Measurements from ENCODE around the gene DDX59.

The DDX59 gene

DNA sequence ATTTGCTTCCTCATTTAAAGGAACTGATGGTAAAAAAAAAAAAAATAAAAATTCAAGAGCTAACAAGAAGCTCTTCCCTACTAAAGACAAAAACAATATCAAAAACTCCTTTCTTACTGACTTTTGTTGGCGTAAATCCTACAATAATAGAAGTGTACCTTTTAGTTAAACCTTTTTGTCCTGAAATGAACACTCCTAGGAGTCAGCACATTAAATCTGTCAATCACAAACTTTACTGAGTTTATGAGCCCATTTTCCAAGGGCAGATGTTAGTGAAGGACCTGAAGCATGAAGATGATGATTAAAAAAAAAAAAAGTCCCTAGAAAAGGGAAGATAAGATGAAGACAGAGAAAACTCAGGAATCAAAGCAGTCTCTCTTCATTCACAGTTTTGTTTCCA is 22.6 kb upstream of the DDX59 start:
- WGBS: 95% methylated on average over 1 of the region's 1 CpG
- Histone ChIP-seq H3K9me3 (ENCODE audit: insufficient read depth, low read depth, low read length) (no peaks in the 10 kb centered on the region), H3K9ac (ENCODE audit: low read depth, low read length) (no peak overlapping the region), H3K27ac (ENCODE audit: low read depth, low read length) (no peak overlapping the region), H3K4me1 (ENCODE audit: insufficient read depth, low read length) (no peaks in the 10 kb centered on the region), H3K4me3 (ENCODE audit: low read length) (no peak overlapping the region), H3K36me3 (ENCODE audit: insufficient read depth, low read length) (no peaks in the 10 kb centered on the region), H3K27me3 (ENCODE audit: insufficient read depth, low read length) (no peaks in the 10 kb centered on the region)

DNA sequence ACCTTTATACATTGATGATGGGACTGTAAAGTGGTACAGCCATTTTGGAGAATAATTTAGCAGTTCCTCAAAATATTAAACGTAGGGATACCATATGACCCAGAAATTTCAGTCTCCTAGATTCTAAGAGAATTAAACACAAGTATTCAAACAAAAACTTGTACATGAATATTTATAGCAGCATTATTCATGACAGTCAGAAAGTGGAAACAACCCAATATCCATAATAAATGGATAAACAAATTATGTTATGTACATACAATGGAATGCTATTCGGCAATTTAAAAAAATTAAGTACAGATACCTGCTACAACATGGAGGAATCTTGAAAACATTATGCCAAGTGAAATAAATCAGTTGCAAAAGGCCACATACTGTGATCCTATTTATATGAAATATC is 16.9 kb upstream of the DDX59 start:
- Histone ChIP-seq H3K9me3 (ENCODE audit: insufficient read depth, low read depth, low read length) (no peaks in the 10 kb centered on the region), H3K9ac (ENCODE audit: low read depth, low read length) (no peak overlapping the region)
- WGBS: no CpG with 5 or more reads among the region's 2 CpGs

DNA sequence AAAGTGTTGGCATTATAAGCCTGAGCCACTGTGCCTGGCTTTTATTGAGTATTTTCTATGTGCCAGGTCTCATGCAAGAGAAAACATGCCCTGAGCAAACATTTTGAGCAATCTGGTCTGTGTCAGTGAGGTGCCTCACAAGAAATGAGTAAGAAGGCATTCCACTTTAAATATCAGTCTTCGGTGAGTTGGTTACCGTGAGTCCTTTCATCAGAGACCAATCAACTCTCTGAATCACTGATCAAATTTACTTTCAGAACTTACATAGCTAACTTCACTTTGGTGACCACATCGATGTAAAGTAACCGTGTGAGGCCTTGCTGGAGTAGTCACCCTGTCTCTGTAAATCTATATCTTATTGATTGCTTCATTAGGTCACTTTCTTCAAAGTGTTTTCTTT is 14.3 kb upstream of the DDX59 start:
- no peaks in the 10 kb centered on the region for H3K36me3 ChIP-seq (ENCODE audit: insufficient read depth, low read length)
- H3K27ac ChIP-seq (ENCODE audit: low read depth, low read length): no peak overlapping the region
- 71% methylated on average over 4 of the region's 4 CpGs for WGBS
- no peak overlapping the region for H3K4me3 ChIP-seq (ENCODE audit: low read length)
- no peak overlapping the region for H3K9ac ChIP-seq (ENCODE audit: low read depth, low read length)
- H3K4me1 ChIP-seq (ENCODE audit: insufficient read depth, low read length): peaks cover 12% of the 10 kb centered on the region
- H3K9me3 ChIP-seq (ENCODE audit: insufficient read depth, low read depth, low read length): no peaks in the 10 kb centered on the region
- H3K27me3 ChIP-seq (ENCODE audit: insufficient read depth, low read length): no peaks in the 10 kb centered on the region

More for the DNA sequence above, 16.9 kb upstream of the DDX59 start:
- peaks cover 7% of the 10 kb centered on the region for H3K4me1 ChIP-seq (ENCODE audit: insufficient read depth, low read length)
- no peaks in the 10 kb centered on the region for H3K36me3 ChIP-seq (ENCODE audit: insufficient read depth, low read length)
- H3K4me3 ChIP-seq (ENCODE audit: low read length): no peak overlapping the region
- no peaks in the 10 kb centered on the region for H3K27me3 ChIP-seq (ENCODE audit: insufficient read depth, low read length)
- no peak overlapping the region for H3K27ac ChIP-seq (ENCODE audit: low read depth, low read length)

DNA sequence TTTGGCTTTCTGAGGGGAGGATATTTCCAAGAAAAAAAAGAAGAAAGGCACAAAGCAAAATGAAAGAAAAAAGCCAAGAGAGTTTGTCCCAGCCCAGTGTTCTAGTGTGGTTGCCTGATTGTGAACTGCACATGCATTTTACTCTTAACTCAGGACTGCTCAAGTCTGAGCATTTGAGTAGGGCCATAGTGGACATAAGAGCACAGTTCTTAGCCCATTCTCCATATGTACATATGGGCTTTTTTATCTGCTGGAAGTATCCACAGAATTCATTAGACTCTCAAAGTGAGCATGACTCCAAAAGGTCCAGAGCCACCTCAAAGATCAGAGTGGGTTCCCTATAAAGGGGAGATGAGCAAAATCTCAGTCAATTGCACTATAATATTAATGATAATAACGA is 13.6 kb upstream of the DDX59 start:
- Histone ChIP-seq H3K36me3 (ENCODE audit: insufficient read depth, low read length) (no peaks in the 10 kb centered on the region), H3K27ac (ENCODE audit: low read depth, low read length) (no peak overlapping the region), H3K9me3 (ENCODE audit: insufficient read depth, low read depth, low read length) (no peaks in the 10 kb centered on the region), H3K4me3 (ENCODE audit: low read length) (no peak overlapping the region), H3K4me1 (ENCODE audit: insufficient read depth, low read length) (peaks cover 12% of the 10 kb centered on the region), H3K9ac (ENCODE audit: low read depth, low read length) (no peak overlapping the region), H3K27me3 (ENCODE audit: insufficient read depth, low read length) (no peaks in the 10 kb centered on the region)
- WGBS: no CpG with 5 or more reads among the region's 1 CpG

DNA sequence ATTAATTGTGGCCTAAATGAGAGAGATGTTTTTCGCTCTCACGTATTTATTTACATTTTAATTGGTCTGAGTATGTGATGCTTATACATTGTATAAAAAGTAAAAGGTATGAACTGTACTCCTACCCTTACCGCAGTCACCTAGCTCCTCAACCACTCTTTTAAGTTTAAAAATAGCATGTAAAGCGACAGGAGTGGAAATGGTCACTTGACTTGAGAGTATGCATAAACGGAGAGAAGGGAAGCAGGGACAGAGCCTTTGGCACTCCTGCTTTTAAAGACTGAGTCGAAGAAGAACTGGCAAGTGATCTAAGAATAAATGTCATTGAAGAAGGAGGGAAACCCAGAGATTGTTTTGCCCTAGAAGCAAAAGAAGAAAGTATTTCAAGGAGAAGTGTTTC is 11.5 kb upstream of the DDX59 start:
- no peak overlapping the region for H3K27ac ChIP-seq (ENCODE audit: low read depth, low read length)
- no peak overlapping the region for H3K4me3 ChIP-seq (ENCODE audit: low read length)
- H3K27me3 ChIP-seq (ENCODE audit: insufficient read depth, low read length): no peaks in the 10 kb centered on the region
- no peaks in the 10 kb centered on the region for H3K9me3 ChIP-seq (ENCODE audit: insufficient read depth, low read depth, low read length)
- 74% methylated on average over 6 of the region's 6 CpGs for WGBS
- H3K36me3 ChIP-seq (ENCODE audit: insufficient read depth, low read length): no peaks in the 10 kb centered on the region
- H3K4me1 ChIP-seq (ENCODE audit: insufficient read depth, low read length): peaks cover 7% of the 10 kb centered on the region
- H3K9ac ChIP-seq (ENCODE audit: low read depth, low read length): no peak overlapping the region

DNA sequence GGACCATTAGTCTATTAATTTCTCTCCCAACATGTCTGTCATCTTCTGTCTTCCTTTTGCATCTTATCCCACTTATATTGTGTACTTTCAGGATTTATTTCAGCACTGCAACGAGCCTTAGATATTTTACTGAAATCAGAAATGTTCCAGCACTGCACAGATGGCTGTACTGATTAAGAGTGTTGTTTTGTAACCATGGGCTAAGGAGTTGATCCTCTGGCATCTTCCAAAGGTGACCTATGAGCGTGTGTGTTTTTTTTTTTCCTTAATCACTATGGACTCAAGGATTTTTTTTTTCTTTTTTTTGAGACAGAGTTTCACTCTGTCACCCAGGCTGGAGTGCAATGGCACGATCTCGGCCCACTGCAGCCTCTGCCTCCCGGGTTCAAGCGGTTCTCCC is 7.1 kb upstream of the DDX59 start:
- no peak overlapping the region for H3K9ac ChIP-seq (ENCODE audit: low read depth, low read length)
- H3K9me3 ChIP-seq (ENCODE audit: insufficient read depth, low read depth, low read length): no peaks in the 10 kb centered on the region
- WGBS: 96% methylated on average over 6 of the region's 6 CpGs
- no peaks in the 10 kb centered on the region for H3K36me3 ChIP-seq (ENCODE audit: insufficient read depth, low read length)
- H3K27me3 ChIP-seq (ENCODE audit: insufficient read depth, low read length): no peaks in the 10 kb centered on the region
- no peak overlapping the region for H3K4me3 ChIP-seq (ENCODE audit: low read length)
- peaks cover 7% of the 10 kb centered on the region for H3K4me1 ChIP-seq (ENCODE audit: insufficient read depth, low read length)
- no peak overlapping the region for H3K27ac ChIP-seq (ENCODE audit: low read depth, low read length)

DNA sequence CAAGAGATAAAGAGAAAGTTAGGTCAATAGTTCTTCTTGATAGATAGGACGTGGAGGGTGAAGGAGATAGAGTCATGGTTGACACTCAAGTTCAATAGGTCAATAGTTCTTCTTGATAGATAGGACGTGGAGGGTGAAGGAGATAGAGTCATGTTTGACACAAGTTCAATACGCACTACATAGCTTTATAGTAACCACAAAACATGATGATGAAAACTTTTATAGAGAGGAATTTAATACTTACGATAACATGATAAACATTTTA is 5.8 kb upstream of the DDX59 start:
- 91% methylated on average over 2 of the region's 4 CpGs for WGBS
- H3K27ac ChIP-seq (ENCODE audit: low read depth, low read length): no peak overlapping the region
- H3K9ac ChIP-seq (ENCODE audit: low read depth, low read length): no peak overlapping the region
- no peaks in the 10 kb centered on the region for H3K27me3 ChIP-seq (ENCODE audit: insufficient read depth, low read length)
- H3K4me1 ChIP-seq (ENCODE audit: insufficient read depth, low read length): peaks cover 5% of the 10 kb centered on the region; the same call in 1 of the 2 replicates
- H3K9me3 ChIP-seq (ENCODE audit: insufficient read depth, low read depth, low read length): no peaks in the 10 kb centered on the region
- H3K36me3 ChIP-seq (ENCODE audit: insufficient read depth, low read length): no peaks in the 10 kb centered on the region
- H3K4me3 ChIP-seq (ENCODE audit: low read length): no peak overlapping the region

DNA sequence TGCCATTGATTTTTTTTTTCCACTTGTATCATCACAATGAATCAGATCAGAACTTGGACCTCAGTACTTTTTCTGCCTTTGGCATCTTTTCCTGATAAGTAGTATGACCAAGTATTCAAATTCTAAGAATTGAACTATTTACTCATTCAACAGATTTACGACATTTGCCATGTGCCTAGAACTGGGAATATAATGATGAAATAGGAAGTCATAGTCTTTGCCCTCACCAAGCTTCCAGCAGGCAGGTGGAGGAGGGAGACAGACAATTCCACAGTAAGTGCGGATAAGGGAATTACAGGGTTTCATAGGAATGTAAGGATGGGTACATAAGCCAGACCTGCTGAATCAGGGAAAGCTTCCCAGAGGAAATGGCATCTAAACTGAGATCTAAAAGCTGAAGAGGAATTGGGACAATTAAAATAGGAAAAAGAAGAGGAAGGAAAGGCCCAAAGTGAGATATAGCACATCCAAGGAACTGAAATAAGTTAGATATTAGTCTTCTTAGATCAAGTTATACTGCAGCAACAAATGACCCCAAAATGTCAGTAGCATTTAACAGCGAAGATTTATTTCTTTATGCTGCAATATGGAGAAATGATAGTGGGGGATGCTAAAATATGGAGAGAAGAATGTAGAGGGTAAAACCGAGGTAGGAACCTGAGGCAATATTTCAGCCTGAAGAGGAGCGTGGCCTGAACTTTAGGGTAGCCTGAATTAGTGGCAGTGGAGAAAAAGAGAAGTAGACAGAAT is 5.3 kb upstream of the DDX59 start:
- Histone ChIP-seq H3K27ac (ENCODE audit: low read depth, low read length) (no peak overlapping the region), H3K9me3 (ENCODE audit: insufficient read depth, low read depth, low read length) (no peaks in the 10 kb centered on the region)

DNA sequence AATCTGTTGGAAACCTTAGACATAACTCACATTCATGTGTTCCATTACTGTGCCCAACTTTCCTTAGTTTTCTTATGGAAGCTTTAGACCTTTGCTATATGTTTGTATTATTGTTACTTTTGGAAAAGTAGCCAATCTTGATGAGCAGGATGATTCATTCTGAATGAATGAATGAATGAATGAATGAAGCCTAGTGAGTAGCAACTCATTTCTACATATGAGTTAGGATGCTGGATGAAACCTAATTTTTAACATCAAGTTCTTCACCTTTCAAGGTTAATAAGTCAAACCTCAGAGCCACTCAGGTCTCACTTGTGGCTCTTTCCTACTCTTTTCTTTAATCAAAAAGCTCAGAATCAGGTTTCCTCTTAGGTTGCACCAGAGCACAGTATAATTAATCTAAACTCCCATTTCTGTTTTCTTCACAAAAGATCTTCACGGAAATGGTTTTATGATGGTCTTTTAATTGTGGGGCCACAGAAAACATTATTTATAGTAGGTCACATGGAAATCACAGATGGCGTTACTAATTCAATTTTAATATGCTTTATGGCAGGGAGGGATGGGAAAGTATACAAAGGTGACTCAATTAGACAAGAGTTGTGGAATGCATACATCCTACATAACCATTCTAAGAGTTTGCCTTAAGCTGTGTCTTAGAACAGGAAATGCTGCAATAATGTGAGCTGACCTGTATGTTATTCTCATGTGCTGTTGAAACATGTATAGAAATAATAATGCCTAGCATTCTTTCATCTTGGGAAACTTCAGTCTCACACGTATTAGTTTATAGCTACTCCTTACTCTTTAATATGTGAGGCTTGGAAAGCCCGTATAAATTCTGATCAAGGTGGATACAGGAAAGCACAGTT is 4.5 kb upstream of the DDX59 start:
- Histone ChIP-seq H3K9me3 (ENCODE audit: insufficient read depth, low read depth, low read length) (no peaks in the 10 kb centered on the region), H3K27me3 (ENCODE audit: insufficient read depth, low read length) (no peaks in the 10 kb centered on the region), H3K4me3 (ENCODE audit: low read length) (no peak overlapping the region), H3K4me1 (ENCODE audit: insufficient read depth, low read length) (peaks cover 8% of the 10 kb centered on the region; the same call in 1 of the 2 replicates), H3K36me3 (ENCODE audit: insufficient read depth, low read length) (no peaks in the 10 kb centered on the region), H3K9ac (ENCODE audit: low read depth, low read length) (no peak overlapping the region), H3K27ac (ENCODE audit: low read depth, low read length) (no peak overlapping the region)
- 90% methylated on average over 4 of the region's 4 CpGs for WGBS

More for the DNA sequence above, 5.3 kb upstream of the DDX59 start:
- H3K4me3 ChIP-seq (ENCODE audit: low read length): no peak overlapping the region
- H3K36me3 ChIP-seq (ENCODE audit: insufficient read depth, low read length): no peaks in the 10 kb centered on the region
- peaks cover 8% of the 10 kb centered on the region; the same call in 1 of the 2 replicates for H3K4me1 ChIP-seq (ENCODE audit: insufficient read depth, low read length)
- no peaks in the 10 kb centered on the region for H3K27me3 ChIP-seq (ENCODE audit: insufficient read depth, low read length)
- WGBS: 96% methylated on average over 5 of the region's 5 CpGs
- H3K9ac ChIP-seq (ENCODE audit: low read depth, low read length): no peak overlapping the region

DNA sequence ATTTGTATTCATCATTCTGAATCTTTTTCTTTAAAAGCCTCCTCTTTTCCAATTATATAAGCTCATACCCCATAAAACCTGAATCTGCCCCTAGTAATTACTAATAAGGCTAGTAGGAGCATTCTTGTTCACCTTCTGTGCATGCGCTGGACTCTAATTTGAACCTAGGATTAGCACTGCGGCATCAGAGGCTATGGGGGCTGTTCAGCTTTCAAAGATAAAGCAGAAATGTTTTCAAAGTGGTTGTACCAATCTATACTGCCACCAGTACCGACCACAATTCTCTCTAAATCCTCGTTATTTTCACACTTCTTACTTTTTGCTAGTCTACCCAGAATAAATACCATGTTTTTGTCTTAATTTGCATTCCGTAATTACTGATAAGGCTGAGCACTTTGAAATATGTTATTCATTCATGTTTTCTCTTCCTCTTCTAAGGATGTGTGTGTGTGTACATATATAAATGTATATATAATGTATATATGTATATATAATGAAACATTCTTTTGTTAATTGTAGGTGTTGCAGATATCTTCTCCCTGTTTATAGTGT is 1.6 kb upstream of the DDX59 start:
- 93% methylated on average over 4 of the region's 5 CpGs for WGBS

More for the DNA sequence above, 1.6 kb upstream of the DDX59 start:
- Histone ChIP-seq H3K27me3 (ENCODE audit: insufficient read depth, low read length) (no peaks in the 10 kb centered on the region), H3K4me3 (ENCODE audit: low read length) (no peak overlapping the region), H3K27ac (ENCODE audit: low read depth, low read length) (no peak overlapping the region), H3K9ac (ENCODE audit: low read depth, low read length) (no peak overlapping the region), H3K36me3 (ENCODE audit: insufficient read depth, low read length) (peaks cover 2% of the 10 kb centered on the region; the same call in 1 of the 2 replicates), H3K9me3 (ENCODE audit: insufficient read depth, low read depth, low read length) (no peaks in the 10 kb centered on the region), H3K4me1 (ENCODE audit: insufficient read depth, low read length) (peaks cover 18% of the 10 kb centered on the region)

Measured in HUES64 (cell line).